BE2C (cell line): Measurements from ENCODE around the gene MYO1E. TPM values are rescaled to one million over a fixed set of nuclear protein-coding genes. Genes with fewer than 3 reads are reported as not detected.

Source experiments
- DNase-seq: peaks from one replicate; pipeline ENCODE4 v3.0.0-alpha.2; 2020
- H3K27me3 ChIP-seq: fragments of 250-450 bp; sonication (Bioruptor Pico); 2 replicates; pipeline ENCODE4 v1.5.1; 2020; ENCODE audit warnings: mild to moderate bottlenecking
- H3K36me3 ChIP-seq: fragments of 250-450 bp; sonication (Bioruptor Pico); 2 replicates; pipeline ENCODE4 v1.5.1; 2020; ENCODE audit warnings: mild to moderate bottlenecking
- H3K4me1 ChIP-seq: fragments of 250-450 bp; sonication (Bioruptor Pico); 2 replicates; pipeline ENCODE4 v1.5.1; 2020
- H3K4me3 ChIP-seq: 2 replicates; pipeline ENCODE4 v1.5.1; 2011; ENCODE audit warnings: low read depth, low read length
- H3K9me3 ChIP-seq: fragments of 250-450 bp; sonication (Bioruptor Pico); 2 replicates; pipeline ENCODE4 v1.5.1; 2020
- polyA plus RNA-seq: library from polyadenylated mRNA; unstranded; fragments of >200 nt; gene quantifications from one replicate; pipeline ENCODE4 v1.2.1, GENCODE V29; 2012; ENCODE audit warnings: low read depth, missing spikeins; ENCODE audit not compliant: insufficient read length, insufficient read depth
- TF ChIP-seq, protein P1 (sequence below): IDR thresholded peaks from 2 replicates; pipeline ENCODE4 v1.5.1; 2012; ENCODE audit warnings: mild to moderate bottlenecking, low read depth, low read length

The MYO1E gene
- polyA plus RNA-seq = 0.06 TPM

DNA sequence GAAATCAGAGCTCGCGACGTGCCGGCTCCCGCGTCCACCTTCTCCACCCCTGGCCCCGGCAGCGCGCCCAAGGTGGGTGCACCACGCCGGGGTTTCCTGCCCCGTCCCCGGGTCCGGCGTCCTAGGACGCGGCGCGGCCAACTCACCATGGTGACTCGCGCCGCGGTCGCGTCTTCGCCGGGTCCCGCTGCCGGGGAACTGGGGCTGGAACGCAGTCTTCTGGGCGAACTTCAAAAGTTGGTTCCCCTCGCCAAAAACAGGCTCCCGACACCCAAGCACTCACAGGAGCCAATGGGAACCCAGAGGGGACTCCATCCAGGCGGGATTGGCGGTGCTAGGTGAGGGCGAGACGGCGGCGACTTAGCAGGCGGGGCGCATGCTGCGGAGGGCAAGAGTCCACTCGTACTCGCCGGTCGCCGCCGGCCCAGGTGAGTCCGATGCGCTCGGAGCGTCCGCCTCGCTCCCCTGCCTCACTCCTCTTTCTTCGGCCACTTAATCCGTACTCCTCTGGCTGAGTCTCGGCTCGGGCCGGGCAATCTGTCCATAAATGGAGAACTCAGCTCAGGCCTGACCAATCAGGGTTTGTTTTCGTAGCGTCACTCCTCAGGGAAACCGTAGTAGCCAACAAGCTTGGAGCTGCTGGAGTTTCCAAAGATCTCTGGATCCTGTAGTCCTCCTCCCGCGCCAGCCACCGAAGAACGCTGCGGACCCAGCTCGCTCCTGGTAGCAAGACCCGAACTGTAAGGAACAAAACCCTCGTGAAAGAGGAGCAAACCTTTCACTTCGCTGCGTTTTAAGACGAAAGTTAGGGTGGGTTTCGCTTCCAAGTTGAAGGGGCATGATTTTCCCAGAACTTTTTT is at the start of gene MYO1E:
MYO1E (minus strand) TSS at position 520 of the 860 bp plus-strand sequence; CDS start at position 149, 371 bp downstream.
- TF ChIP-seq, protein P1, sequence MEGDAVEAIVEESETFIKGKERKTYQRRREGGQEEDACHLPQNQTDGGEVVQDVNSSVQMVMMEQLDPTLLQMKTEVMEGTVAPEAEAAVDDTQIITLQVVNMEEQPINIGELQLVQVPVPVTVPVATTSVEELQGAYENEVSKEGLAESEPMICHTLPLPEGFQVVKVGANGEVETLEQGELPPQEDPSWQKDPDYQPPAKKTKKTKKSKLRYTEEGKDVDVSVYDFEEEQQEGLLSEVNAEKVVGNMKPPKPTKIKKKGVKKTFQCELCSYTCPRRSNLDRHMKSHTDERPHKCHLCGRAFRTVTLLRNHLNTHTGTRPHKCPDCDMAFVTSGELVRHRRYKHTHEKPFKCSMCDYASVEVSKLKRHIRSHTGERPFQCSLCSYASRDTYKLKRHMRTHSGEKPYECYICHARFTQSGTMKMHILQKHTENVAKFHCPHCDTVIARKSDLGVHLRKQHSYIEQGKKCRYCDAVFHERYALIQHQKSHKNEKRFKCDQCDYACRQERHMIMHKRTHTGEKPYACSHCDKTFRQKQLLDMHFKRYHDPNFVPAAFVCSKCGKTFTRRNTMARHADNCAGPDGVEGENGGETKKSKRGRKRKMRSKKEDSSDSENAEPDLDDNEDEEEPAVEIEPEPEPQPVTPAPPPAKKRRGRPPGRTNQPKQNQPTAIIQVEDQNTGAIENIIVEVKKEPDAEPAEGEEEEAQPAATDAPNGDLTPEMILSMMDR = no peak
- no peaks in the 10 kb centered on the region for H3K4me1 ChIP-seq
- no peaks in the 10 kb centered on the region for H3K36me3 ChIP-seq
- peak; percentile 83 for DNase-seq
- H3K9me3 ChIP-seq = no peaks in the 10 kb centered on the region
- H3K4me3 ChIP-seq = peak within 1 kb of the TSS; percentile 68
- H3K27me3 ChIP-seq = peaks cover 66% of the 10 kb centered on the region

DNA sequence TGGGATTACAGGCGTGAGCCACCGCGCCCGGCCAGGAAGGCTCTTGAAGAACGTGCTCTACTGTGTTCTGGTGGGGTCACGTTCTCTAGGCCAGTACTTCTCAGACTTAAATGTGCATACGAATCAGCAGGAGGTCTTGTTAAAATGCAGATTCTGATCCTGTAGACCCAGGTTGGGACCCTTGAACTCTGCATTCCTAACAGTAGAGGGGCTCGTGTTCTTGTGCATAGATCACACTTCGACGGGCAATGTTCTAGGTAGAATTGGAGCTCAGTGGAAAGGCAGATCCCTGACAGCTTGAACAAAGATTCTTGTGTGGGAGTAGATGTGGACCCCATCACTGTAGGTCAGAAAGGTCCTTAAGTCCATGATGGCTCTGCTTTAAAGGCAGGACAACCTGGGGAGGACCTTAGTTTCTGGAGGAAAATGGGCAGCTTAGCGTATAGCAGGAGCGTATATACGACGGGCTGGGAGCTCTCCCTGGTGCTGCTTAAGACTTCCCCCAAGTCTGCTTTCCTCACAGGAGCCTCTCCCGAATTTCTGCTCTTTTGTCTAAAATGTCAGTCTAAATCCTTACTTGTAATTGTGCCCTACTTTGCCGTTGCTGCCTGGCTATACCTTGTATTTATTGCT is 48.4 kb upstream of the MYO1E start:
- no peak for DNase-seq
- no peaks in the 10 kb centered on the region for H3K36me3 ChIP-seq
- no peaks in the 10 kb centered on the region for H3K9me3 ChIP-seq
- H3K4me3 ChIP-seq = no peak overlapping the region
- TF ChIP-seq, protein P1 = no peak
- H3K4me1 ChIP-seq = no peaks in the 10 kb centered on the region
- peaks cover 13% of the 10 kb centered on the region; the same call in 1 of the 2 replicates for H3K27me3 ChIP-seq

DNA sequence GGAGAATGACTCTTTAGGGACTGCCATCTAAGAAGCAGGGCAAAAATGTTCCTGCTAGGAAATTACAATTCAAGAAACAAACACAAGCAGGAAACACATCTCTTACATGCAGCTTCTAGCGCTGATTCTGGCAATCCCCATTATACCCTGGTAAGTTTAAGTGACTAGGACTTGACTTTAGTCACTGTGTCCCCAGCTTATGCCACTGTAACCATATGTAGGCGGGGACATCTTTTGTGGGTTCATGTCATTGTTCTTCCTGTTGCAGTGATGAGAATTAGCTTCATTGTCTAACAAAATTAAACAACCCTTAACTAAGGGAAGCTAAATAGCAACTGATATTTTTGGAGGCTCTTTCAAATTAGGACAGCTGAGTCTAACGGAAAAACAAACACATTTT is 47.4 kb upstream of the MYO1E start:
- Histone ChIP-seq H3K9me3 (no peaks in the 10 kb centered on the region), H3K4me3 (no peak overlapping the region), H3K27me3 (peaks cover 18% of the 10 kb centered on the region; the same call in 1 of the 2 replicates), H3K4me1 (no peaks in the 10 kb centered on the region), H3K36me3 (no peaks in the 10 kb centered on the region)
- TF ChIP-seq, protein P1 = no peak
- no peak for DNase-seq

DNA sequence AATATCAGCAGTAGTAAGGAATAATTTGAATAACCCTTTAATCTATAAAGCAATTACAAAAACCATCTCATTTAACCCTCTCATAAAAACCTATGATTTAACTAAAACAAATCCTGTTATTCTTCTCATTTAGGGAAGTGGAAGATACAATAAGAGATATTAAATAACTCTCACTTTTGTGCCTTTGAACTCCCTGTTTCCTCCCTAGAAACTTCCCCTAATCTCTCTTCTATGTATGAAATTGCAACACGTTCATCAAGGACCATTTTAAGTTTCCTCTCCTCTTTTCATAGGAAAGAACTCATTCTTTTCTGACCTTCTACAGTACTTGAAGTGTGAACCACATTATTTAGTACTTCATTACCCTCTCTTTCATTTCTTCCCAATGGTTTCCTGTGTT is 46.5 kb upstream of the MYO1E start:
- peaks cover 19% of the 10 kb centered on the region; the same call in 1 of the 2 replicates for H3K27me3 ChIP-seq
- H3K4me3 ChIP-seq = no peak overlapping the region
- TF ChIP-seq, protein P1 = no peak
- H3K9me3 ChIP-seq = no peaks in the 10 kb centered on the region
- no peaks in the 10 kb centered on the region for H3K36me3 ChIP-seq
- DNase-seq = no peak
- no peaks in the 10 kb centered on the region for H3K4me1 ChIP-seq

DNA sequence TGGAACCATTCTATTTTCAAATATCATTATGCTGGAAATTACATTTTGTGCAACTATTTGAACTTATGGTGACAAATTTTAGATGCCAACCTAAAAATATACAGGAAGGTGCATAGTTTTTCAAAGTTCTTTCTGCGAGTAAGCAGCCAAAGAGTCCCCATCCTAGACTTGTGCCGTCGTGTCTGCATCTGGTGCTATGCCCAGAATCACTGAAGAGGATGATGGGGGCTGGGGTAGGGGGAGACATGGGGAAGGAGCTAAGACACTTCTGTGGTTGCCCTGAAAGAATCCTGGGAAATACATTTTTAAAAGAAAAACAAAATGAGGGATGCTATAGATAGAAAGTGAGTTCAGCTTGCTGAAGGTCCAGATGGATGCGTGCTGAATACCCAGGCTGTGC is 44.1 kb upstream of the MYO1E start:
- Histone ChIP-seq H3K27me3 (peaks cover 15% of the 10 kb centered on the region; the same call in 1 of the 2 replicates), H3K4me3 (no peak overlapping the region), H3K4me1 (no peaks in the 10 kb centered on the region), H3K36me3 (no peaks in the 10 kb centered on the region), H3K9me3 (no peaks in the 10 kb centered on the region)
- no peak for DNase-seq
- TF ChIP-seq, protein P1 = no peak
